ENCODE data around the gene TOPBP1.

GRCh38 chr3:133589503-133589902 is 72.2 kb downstream of the TOPBP1 start:
- TF ChIP-seq EP300 (IDR thresholded peaks at IDR 0.05; ENCODE audit: borderline replicate concordance) (no peak), TAF1 (IDR thresholded peaks at IDR 0.05; ENCODE audit: low read depth) (no peak), EGR1 (IDR thresholded peaks at IDR 0.05) (no peak), CEBPB (IDR thresholded peaks at IDR 0.05) (no peak), RAD21 (IDR thresholded peaks at IDR 0.05; ENCODE audit: low read depth) (no peak), REST (IDR thresholded peaks at IDR 0.05; ENCODE audit: low read depth) (no peak), ZBTB7A (IDR thresholded peaks at IDR 0.05; ENCODE audit: low read depth) (no peak), NFIC (IDR thresholded peaks at IDR 0.05) (no peak), YY1 (IDR thresholded peaks at IDR 0.05; ENCODE audit: low read depth) (no peak)

All from Ishikawa (cell line).